ENCODE results near the gene IMPDH2. TPM values are rescaled to one million over a fixed set of nuclear protein-coding genes. Genes with fewer than 3 reads are reported as not detected.

Gene IMPDH2
- total and polyA plus RNA-seq, 2 of the 4 experiments (the other 2 are of a cell fraction), result 190 to 296 TPM

GRCh38 chr3:49076646-49077045 lies 47.4 kb upstream of the IMPDH2 start:
- H3K4me1 ChIP-seq (ENCODE audit: control insufficient read depth, insufficient read depth, low read length), result no peaks in the 10 kb centered on the region
- H3K4ac ChIP-seq (ENCODE audit: low read depth, low read length), result no peak overlapping the region
- H2AK9ac ChIP-seq (replicated peaks; ENCODE audit: low read depth, low read length, poor library complexity), result no peak overlapping the region
- no peak for DNase-seq
- peaks cover 28% of the 10 kb centered on the region for H4K20me1 ChIP-seq (ENCODE audit: insufficient read depth, low read length)
- H4K8ac ChIP-seq (ENCODE audit: low read depth in 2 of 2, low read length in 2 of 2), result no peak overlapping the region
- H3K23ac ChIP-seq (ENCODE audit: low read depth, low read length), result no peak overlapping the region
- no peak overlapping the region for H2BK15ac ChIP-seq (ENCODE audit: low read depth, low read length)
- no peaks in the 10 kb centered on the region for H3K9me1 ChIP-seq (ENCODE audit: insufficient read depth, low read length)
- H2AFZ ChIP-seq (replicated peaks; ENCODE audit: low read length, poor library complexity), result no peak overlapping the region
- H2BK120ac ChIP-seq (ENCODE audit: low read depth, low read length), result no peak overlapping the region
- H3K9ac ChIP-seq (ENCODE audit: low read depth, low read length), result no peak overlapping the region
- no TSS peak for BruUV-seq (replicated peaks)
- no peak overlapping the region for H2AK5ac ChIP-seq (ENCODE audit: low read depth, low read length)
- no peaks in the 10 kb centered on the region for H3K27me3 ChIP-seq (ENCODE audit: control insufficient read depth, insufficient read depth, low read length)
- no peak overlapping the region for H4K5ac ChIP-seq (ENCODE audit: low read depth, low read length)
- no peak overlapping the region for H3K14ac ChIP-seq (replicated peaks; ENCODE audit: low read depth, low read length)
- peaks cover 48% of the 10 kb centered on the region for H3K36me3 ChIP-seq (ENCODE audit: control insufficient read depth, insufficient read depth, low read length)
- ATAC-seq (ENCODE audit: low read depth), result no peak
- no peak overlapping the region for H2BK20ac ChIP-seq (ENCODE audit: low read depth, low read length)
- H4K91ac ChIP-seq (ENCODE audit: insufficient read depth, low read depth, low read length), result no peak overlapping the region
- intact Hi-C loops (cut with micrococcal nuclease), result loop anchor here (5.0 kb wide), 1 partner anchor 34 kb away; no protein-coding TSS in a partner anchor
- in situ Hi-C loops (cut with MboI; ENCODE audit: low sequenced_read_pairs), result no loop called here
- H3K4me3 ChIP-seq (ENCODE audit: insufficient read depth, low read depth, low read length), result no peak overlapping the region
- H3K79me1 ChIP-seq (ENCODE audit: low read depth in 1 of 2, low read length in 2 of 2), result peaks cover 22 to 64% of the 10 kb centered on the region in 2 experiments
- ChIA-PET POLR2A (ENCODE audit: unreplicated experiment) (no interaction called here), CTCF (no interaction called here)
- no peak overlapping the region for H3K56ac ChIP-seq (ENCODE audit: extremely low read depth, insufficient read depth, low read length)
- H3K9me3 ChIP-seq (ENCODE audit: control insufficient read depth, insufficient read depth, low read length), result no peaks in the 10 kb centered on the region
- H2BK5ac ChIP-seq (ENCODE audit: low read depth, low read length, poor library complexity, severe bottlenecking), result no peak overlapping the region
- no peak overlapping the region for H3K4me2 ChIP-seq (ENCODE audit: low read depth, low read length)
- TF ChIP-seq CHD1 (IDR thresholded peaks at IDR 0.05; ENCODE audit: low read depth, low read length), result no peak
- TF ChIP-seq MAZ (IDR thresholded peaks at IDR 0.05; ENCODE audit: borderline replicate concordance, low read depth, low read length), result no peak
- no peak for TF ChIP-seq RCOR1 (IDR thresholded peaks at IDR 0.05; ENCODE audit: insufficient replicate concordance, low read length)
- TF ChIP-seq RFX5 (IDR thresholded peaks at IDR 0.05; ENCODE audit: low read depth, low read length), result no peak
- TF ChIP-seq FOS (IDR thresholded peaks at IDR 0.05; ENCODE audit: low read depth, low read length), result no peak
- TF ChIP-seq USF2 (IDR thresholded peaks at IDR 0.05; ENCODE audit: low read depth, low read length), result no peak
- no peak for TF ChIP-seq SMC3 (IDR thresholded peaks at IDR 0.05; ENCODE audit: low read depth, low read length)
- TF ChIP-seq NFE2L2 (IDR thresholded peaks at IDR 0.05; ENCODE audit: low read depth, low read length), result no peak
- no peak for TF ChIP-seq BHLHE40 (IDR thresholded peaks at IDR 0.05; ENCODE audit: low read depth, low read length)
- no peak for TF ChIP-seq CEBPB (IDR thresholded peaks at IDR 0.05; ENCODE audit: low read depth, low read length)
- TF ChIP-seq MAFK (IDR thresholded peaks at IDR 0.05; ENCODE audit: low read depth, low read length), result no peak
- TF ChIP-seq MXI1 (IDR thresholded peaks at IDR 0.05; ENCODE audit: borderline replicate concordance, low read depth, low read length), result no peak
- TF ChIP-seq RAD21 (IDR thresholded peaks at IDR 0.05; ENCODE audit: low read length), result no peak
- TF ChIP-seq ELK1 (IDR thresholded peaks at IDR 0.05; ENCODE audit: borderline replicate concordance, low read depth, low read length), result no peak
- no peak for TF ChIP-seq POLR2A (IDR thresholded peaks at IDR 0.05; ENCODE audit: low read depth, low read length)
- no peak for TF ChIP-seq CTCF (conservative IDR thresholded peaks at IDR 0.05; ENCODE audit: low read depth, low read length)
- no peak overlapping the region for H3K18ac ChIP-seq (ENCODE audit: low read depth, low read length)
- H3K27ac ChIP-seq (ENCODE audit: insufficient read depth, low read length), result no peak overlapping the region
- dilution Hi-C loops (cut with HindIII; ENCODE audit: low sequenced_read_pairs, unreplicated experiment), result no loop called here
- no CpG with 5 or more reads among the region's 4 CpGs for WGBS, 2 experiments (ENCODE audit: extremely low coverage in 2 of 2, insufficient read length in 1 of 2)

Measured in IMR-90 (cell line).